ENCODE results near the gene TEAD3. TPM values are rescaled to one million over a fixed set of nuclear protein-coding genes. Genes with fewer than 3 reads are reported as not detected.
"Not testable (repeated sequence)": the region's sequence is repeated elsewhere in the genome, so short reads cannot be mapped to it uniquely, and the experiment has no call there.

The TEAD3 gene
- total RNA-seq, 1 donor = 11.2 TPM

DNA sequence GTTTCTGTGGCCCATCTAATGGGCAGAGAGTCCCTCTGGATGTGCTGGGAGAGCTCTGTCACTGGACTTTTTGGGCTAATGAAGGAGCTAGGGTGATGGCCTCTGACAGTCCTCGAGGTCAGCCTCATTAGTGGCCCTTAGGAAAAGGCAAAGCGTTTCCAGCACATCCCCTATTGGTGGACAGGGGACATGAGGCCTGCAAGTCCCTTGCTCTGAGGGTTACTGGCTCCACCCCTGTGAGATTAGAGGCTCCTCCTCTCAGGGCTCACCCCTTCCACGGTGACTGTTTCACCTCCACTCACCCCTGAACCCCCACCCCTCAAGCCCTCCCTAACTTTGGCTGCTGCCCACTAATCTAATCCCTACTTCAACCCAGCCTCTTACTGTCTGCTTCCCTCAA lies 57.6 kb downstream of the TEAD3 start:
- Histone ChIP-seq H3K9me3 (ENCODE audit: low read depth, low read length) (no peaks in the 10 kb centered on the region), H2AFZ (ENCODE audit: low read length) (no peak overlapping the region), H3K27ac (ENCODE audit: low read depth, low read length) (no peak overlapping the region), H3K36me3 (ENCODE audit: insufficient read depth, low read length) (no peaks in the 10 kb centered on the region), H4K20me1 (ENCODE audit: insufficient read depth, low read length) (no peaks in the 10 kb centered on the region), H3K79me2 (ENCODE audit: insufficient read depth, low read length) (no peaks in the 10 kb centered on the region), H3K27me3 (ENCODE audit: insufficient read depth, low read length) (no peaks in the 10 kb centered on the region), H3K4me3 (ENCODE audit: insufficient read depth, low read length) (no peak overlapping the region), H3K4me2 (ENCODE audit: insufficient read depth, low read length) (no peak overlapping the region), H3K4me1 (ENCODE audit: insufficient read depth, low read length) (no peaks in the 10 kb centered on the region)
- TF ChIP-seq CTCF (IDR thresholded peaks at IDR 0.05; ENCODE audit: extremely low read depth, low read depth, low read length) = no peak
- no peak for DNase-seq (ENCODE audit: insufficient read length, low spot score, missing footprints)

DNA sequence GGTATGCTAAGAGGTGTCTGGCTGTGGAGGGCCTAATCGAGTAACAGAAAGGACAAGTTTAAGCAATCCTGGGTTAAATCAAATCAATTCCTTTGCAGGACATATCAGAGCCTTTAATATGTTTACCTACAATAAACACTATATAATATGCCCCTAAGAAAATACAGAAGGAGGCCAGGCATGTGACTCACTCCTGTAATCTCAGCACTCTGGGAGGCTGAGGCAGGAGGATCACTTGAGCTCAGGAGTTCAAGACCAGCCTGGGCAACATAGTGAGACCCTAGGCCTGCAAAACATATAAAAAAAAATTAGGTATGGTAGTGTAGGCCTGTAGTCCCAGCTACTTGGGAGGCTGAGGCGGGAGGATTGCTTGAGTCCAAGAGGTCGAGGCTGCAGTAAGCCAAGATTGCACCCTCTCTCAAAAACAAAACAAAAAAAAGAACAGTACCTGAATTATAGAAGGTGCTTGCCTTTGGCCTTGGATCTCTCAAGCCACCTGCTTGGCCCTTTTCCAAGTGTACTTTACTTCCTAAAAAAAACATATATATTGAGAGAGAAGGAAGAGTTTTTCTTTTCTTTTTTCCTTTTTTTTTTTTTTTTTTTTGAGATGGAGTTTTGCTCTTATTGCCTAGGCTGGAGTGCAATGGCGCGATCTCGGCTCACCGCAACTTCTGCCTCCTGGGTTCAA lies 58.4 kb downstream of the TEAD3 start:
- not testable (repeated sequence) for H3K36me3 ChIP-seq (ENCODE audit: insufficient read depth, low read length); H3K4me1 ChIP-seq (ENCODE audit: insufficient read depth, low read length); H3K27me3 ChIP-seq (ENCODE audit: insufficient read depth, low read length); H3K4me3 ChIP-seq (ENCODE audit: insufficient read depth, low read length); H3K27ac ChIP-seq (ENCODE audit: low read depth, low read length); H2AFZ ChIP-seq (ENCODE audit: low read length); H3K4me2 ChIP-seq (ENCODE audit: insufficient read depth, low read length); H3K79me2 ChIP-seq (ENCODE audit: insufficient read depth, low read length); H3K9me3 ChIP-seq (ENCODE audit: low read depth, low read length); DNase-seq (ENCODE audit: insufficient read length, low spot score, missing footprints); H4K20me1 ChIP-seq (ENCODE audit: insufficient read depth, low read length)

DNA sequence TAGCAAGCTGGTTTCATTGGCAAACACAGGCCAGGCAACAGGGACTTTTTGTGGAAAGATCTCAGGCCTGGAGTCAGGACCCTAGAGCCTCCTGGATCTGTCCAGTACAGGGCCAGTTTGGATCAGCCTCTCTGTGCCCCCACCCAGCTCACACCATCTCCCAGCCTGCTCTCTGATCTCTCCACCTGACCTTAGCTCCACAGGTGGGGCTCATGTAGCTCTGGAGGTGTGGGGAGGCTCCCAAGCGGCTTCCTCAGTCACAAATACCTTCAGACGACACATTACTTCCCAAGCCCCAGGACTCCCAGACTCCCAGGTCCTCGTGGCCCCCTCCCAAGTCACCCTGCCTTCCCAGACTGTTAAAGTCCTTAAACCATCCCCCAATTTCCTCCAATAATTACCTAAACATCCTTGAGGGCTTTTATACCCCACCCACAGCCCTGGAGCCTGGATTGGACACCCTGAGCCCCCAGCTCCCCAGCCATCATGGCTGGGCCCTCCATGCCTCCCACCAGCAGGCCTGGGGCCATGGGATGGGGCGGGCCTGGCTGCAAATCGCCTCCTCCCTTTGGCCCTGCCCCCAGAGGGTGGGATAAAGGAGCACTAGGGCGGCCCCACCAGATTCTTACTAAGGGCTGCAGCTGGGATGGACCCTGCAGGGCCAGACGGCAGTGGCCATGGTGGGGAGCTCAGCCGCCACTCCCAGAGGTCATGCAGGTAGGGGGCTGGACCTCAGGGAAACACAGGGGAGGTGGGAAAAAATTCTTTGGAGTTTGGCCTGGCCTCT lies 60.6 kb downstream of the TEAD3 start:
- H3K4me3 ChIP-seq (ENCODE audit: insufficient read depth, low read length) = no peak overlapping the region
- H3K79me2 ChIP-seq (ENCODE audit: insufficient read depth, low read length) = no peaks in the 10 kb centered on the region
- no peak for DNase-seq (ENCODE audit: insufficient read length, low spot score, missing footprints)
- H2AFZ ChIP-seq (ENCODE audit: low read length) = no peak overlapping the region
- H3K4me2 ChIP-seq (ENCODE audit: insufficient read depth, low read length) = no peak overlapping the region
- H3K4me1 ChIP-seq (ENCODE audit: insufficient read depth, low read length) = no peaks in the 10 kb centered on the region
- H3K9me3 ChIP-seq (ENCODE audit: low read depth, low read length) = no peaks in the 10 kb centered on the region
- H4K20me1 ChIP-seq (ENCODE audit: insufficient read depth, low read length) = no peaks in the 10 kb centered on the region
- no peaks in the 10 kb centered on the region for H3K27me3 ChIP-seq (ENCODE audit: insufficient read depth, low read length)
- TF ChIP-seq CTCF (IDR thresholded peaks at IDR 0.05; ENCODE audit: extremely low read depth, low read depth, low read length) = no peak
- H3K36me3 ChIP-seq (ENCODE audit: insufficient read depth, low read length) = no peaks in the 10 kb centered on the region
- no peak overlapping the region for H3K27ac ChIP-seq (ENCODE audit: low read depth, low read length)

- no peak for TF ChIP-seq CTCF (IDR thresholded peaks at IDR 0.05; ENCODE audit: extremely low read depth, low read depth, low read length)
- no peak overlapping the region for H3K27ac ChIP-seq (ENCODE audit: low read depth, low read length)
- no peak overlapping the region for H3K4me3 ChIP-seq (ENCODE audit: insufficient read depth, low read length)
- no peaks in the 10 kb centered on the region for H3K27me3 ChIP-seq (ENCODE audit: insufficient read depth, low read length)
- no peak overlapping the region for H3K4me2 ChIP-seq (ENCODE audit: insufficient read depth, low read length)
- no peaks in the 10 kb centered on the region for H3K36me3 ChIP-seq (ENCODE audit: insufficient read depth, low read length)
- H2AFZ ChIP-seq (ENCODE audit: low read length) = no peak overlapping the region
- no peaks in the 10 kb centered on the region for H4K20me1 ChIP-seq (ENCODE audit: insufficient read depth, low read length)
- H3K79me2 ChIP-seq (ENCODE audit: insufficient read depth, low read length) = no peaks in the 10 kb centered on the region
- no peaks in the 10 kb centered on the region for H3K4me1 ChIP-seq (ENCODE audit: insufficient read depth, low read length)
- H3K9me3 ChIP-seq (ENCODE audit: low read depth, low read length) = no peaks in the 10 kb centered on the region
- DNase-seq (ENCODE audit: insufficient read length, low spot score, missing footprints) = no peak
Observed at GRCh38 chr6:35435074-35435837, 61.6 kb downstream of the TEAD3 start.

DNA sequence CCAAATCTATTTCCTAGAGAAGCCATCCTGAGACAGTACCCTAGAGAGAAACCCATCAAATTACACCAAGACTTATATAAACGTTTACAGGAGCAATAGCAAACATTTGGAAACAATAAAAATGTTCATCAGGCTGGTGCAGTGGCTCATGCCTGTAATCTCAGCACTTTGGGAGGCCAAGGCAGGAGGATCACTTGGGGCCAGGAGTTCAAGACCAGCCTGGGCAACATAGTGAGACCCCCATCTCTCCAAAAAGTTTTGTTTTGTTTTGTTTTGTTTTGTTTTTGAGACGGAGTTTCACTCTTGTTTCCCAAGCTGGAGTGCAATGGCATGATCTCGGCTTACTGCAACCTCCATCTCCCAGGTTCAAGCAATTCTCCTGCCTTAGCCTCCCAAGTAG lies 64.2 kb downstream of the TEAD3 start:
- H3K4me2 ChIP-seq (ENCODE audit: insufficient read depth, low read length); H3K9me3 ChIP-seq (ENCODE audit: low read depth, low read length); H2AFZ ChIP-seq (ENCODE audit: low read length); H3K4me3 ChIP-seq (ENCODE audit: insufficient read depth, low read length); H3K36me3 ChIP-seq (ENCODE audit: insufficient read depth, low read length); H4K20me1 ChIP-seq (ENCODE audit: insufficient read depth, low read length); H3K27me3 ChIP-seq (ENCODE audit: insufficient read depth, low read length); H3K79me2 ChIP-seq (ENCODE audit: insufficient read depth, low read length); DNase-seq (ENCODE audit: insufficient read length, low spot score, missing footprints); H3K27ac ChIP-seq (ENCODE audit: low read depth, low read length): not testable (repeated sequence)
- peaks cover 11% of the 10 kb centered on the region for H3K4me1 ChIP-seq (ENCODE audit: insufficient read depth, low read length)

Measured in osteoblast (primary cell).